Cardiac ventricle fibroblast (primary cell): ENCODE measurements around the gene TUBB8. TPM values are rescaled to one million over a fixed set of nuclear protein-coding genes. Genes with fewer than 3 reads are reported as not detected.

ENCODE experiments used
- total RNA-seq: library from RNA; depleted of rRNA; stranded (reverse); fragments of >200 nt; gene quantifications from 2 replicates; pipeline ENCODE4 v1.2.3, GENCODE V29; 2015

Gene TUBB8
- not detected in 2 replicates for total RNA-seq

DNA sequence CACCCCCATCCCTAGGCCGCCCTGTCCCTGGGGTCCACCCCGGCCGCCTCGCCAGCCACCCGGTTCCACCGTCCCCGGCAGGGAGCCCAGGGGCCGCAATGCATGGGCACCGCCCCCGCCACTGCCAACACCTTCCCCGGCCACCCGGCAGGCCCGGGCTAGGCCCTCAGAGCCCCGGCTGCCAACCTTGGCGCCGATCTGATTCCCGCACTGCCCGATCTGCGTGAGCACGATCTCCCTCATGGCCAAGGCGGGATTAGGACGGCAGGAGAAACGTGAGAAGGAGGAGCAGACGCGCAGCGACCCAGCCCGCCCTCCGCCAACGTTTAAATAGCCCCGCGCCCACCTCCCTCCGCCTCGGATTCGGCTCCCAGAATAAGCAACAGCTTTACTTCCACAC, at the start of gene TUBB8:
Gene TUBB8 (minus strand): TSS at position 301 of the 400 bp plus-strand sequence. CDS start 58 bp downstream, at position 243.

Other genes with a start within 250 kb of the TUBB8 start
- gene ZMYND11, start 86.2 kb upstream of the TUBB8 start, total RNA-seq: 31.1 and 36.6 TPM in 2 replicates